ENCODE results near the gene ATP9A.

GRCh38 chr20:51566594-51566993, 201.6 kb downstream of the ATP9A start:
- TF ChIP-seq CTCF (tag by site-specific recombination; IDR thresholded peaks at IDR 0.05) (no peak), ZNF664 (tag by site-specific recombination; IDR thresholded peaks at IDR 0.05) (no peak), ZNF398 (tag by site-specific recombination; IDR thresholded peaks at IDR 0.05) (no peak)

Data from HEK293 (cell line).